ENCODE data around the gene FAT3. TPM values are rescaled to one million over a fixed set of nuclear protein-coding genes. Genes with fewer than 3 reads are reported as not detected.

The FAT3 gene
- total RNA-seq, 4 donors from 2014 or later: 1.3 to 44.5 (median 6.0) TPM

DNA sequence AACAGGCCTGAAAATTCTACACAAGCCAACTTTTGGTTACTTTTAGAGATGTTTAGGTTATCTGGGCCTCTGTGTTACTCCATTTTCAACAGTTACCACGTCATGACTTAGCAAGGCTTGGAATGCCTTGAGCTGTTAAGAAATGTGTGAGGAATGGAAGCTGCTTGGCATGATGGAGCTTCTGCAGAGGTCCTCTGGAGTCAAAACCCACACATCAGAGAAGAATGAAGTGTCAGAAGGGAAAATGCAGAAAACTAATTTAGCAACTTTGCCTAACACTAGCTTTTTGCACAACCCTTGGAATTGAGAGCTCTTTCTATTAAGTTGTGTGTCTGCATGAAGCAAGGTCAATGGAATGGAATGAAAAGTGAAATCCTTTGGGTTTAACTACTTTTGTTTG lies 27.4 kb downstream of the FAT3 start:
- Histone ChIP-seq H3K27me3 (no peaks in the 10 kb centered on the region), H3K4me3 (no peak overlapping the region), H3K27ac (no peak overlapping the region), H3K9me3 (no peaks in the 10 kb centered on the region), H3K36me3 (no peaks in the 10 kb centered on the region), H3K4me1 (no peaks in the 10 kb centered on the region)
- intact Hi-C loops (cut with DNase I; ENCODE audit: low total_unique reads): no loop called here
- DNase-seq: no peak
- TF ChIP-seq POLR2A (IDR thresholded peaks at IDR 0.05): no peak
- TF ChIP-seq, protein P1, sequence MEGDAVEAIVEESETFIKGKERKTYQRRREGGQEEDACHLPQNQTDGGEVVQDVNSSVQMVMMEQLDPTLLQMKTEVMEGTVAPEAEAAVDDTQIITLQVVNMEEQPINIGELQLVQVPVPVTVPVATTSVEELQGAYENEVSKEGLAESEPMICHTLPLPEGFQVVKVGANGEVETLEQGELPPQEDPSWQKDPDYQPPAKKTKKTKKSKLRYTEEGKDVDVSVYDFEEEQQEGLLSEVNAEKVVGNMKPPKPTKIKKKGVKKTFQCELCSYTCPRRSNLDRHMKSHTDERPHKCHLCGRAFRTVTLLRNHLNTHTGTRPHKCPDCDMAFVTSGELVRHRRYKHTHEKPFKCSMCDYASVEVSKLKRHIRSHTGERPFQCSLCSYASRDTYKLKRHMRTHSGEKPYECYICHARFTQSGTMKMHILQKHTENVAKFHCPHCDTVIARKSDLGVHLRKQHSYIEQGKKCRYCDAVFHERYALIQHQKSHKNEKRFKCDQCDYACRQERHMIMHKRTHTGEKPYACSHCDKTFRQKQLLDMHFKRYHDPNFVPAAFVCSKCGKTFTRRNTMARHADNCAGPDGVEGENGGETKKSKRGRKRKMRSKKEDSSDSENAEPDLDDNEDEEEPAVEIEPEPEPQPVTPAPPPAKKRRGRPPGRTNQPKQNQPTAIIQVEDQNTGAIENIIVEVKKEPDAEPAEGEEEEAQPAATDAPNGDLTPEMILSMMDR (IDR thresholded peaks at IDR 0.05): no peak

DNA sequence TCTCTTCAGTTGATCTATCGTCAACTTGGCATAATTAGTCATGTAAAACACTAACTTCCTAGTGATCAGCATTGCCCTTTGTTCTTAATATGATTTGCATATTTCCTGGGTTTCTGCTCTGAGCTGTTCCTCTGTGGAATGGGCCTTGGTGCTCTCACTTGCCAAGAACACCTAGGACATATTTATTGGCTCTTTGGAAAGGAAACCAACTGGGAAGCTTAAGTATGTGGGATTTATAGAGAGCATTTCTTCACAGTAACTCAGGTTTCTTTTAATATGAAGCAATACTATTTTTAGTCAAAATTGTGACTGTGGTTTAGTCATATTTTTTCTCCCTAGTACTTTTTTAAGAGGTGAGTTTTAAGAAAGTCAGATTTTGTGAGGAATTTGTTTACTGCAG lies 28.8 kb downstream of the FAT3 start:
- Histone ChIP-seq H3K4me3 (no peak overlapping the region), H3K27me3 (no peaks in the 10 kb centered on the region), H3K9me3 (no peaks in the 10 kb centered on the region), H3K36me3 (no peaks in the 10 kb centered on the region), H3K4me1 (no peaks in the 10 kb centered on the region), H3K27ac (no peak overlapping the region)
- no peak for DNase-seq
- no peak for TF ChIP-seq POLR2A (IDR thresholded peaks at IDR 0.05)
- TF ChIP-seq, protein P1 (IDR thresholded peaks at IDR 0.05): no peak
- intact Hi-C loops (cut with DNase I; ENCODE audit: low total_unique reads): no loop called here

GRCh38 chr11:92253945-92254344 lies 29.3 kb downstream of the FAT3 start:
- intact Hi-C loops (cut with DNase I; ENCODE audit: low total_unique reads): no loop called here
- no peak overlapping the region for H3K27ac ChIP-seq
- no peaks in the 10 kb centered on the region for H3K9me3 ChIP-seq

DNA sequence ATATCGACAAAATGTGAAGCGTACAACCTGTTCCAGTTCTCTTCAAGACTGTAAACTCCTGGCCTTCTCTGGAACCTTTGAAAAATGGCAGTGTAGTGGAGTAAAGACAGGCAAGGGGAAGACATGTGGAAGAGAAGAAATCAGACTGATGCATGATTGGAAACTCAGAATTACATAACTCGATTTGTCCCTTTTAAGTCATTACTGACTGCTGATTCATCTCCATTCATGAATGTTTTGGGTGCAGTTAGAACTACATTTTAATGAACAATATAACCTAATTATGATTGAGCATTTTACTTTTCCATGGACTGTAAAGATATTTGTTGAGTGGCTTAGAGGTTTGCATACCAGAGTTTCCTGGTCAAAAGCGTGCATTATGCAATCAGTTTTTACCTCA lies 32.9 kb downstream of the FAT3 start:
- Histone ChIP-seq H3K4me3 (no peak overlapping the region), H3K9me3 (no peaks in the 10 kb centered on the region), H3K27ac (no peak overlapping the region), H3K36me3 (no peaks in the 10 kb centered on the region), H3K4me1 (no peaks in the 10 kb centered on the region), H3K27me3 (no peaks in the 10 kb centered on the region)
- TF ChIP-seq, protein P1 (IDR thresholded peaks at IDR 0.05): no peak
- TF ChIP-seq POLR2A (IDR thresholded peaks at IDR 0.05): no peak
- no peak for DNase-seq
- intact Hi-C loops (cut with DNase I; ENCODE audit: low total_unique reads): no loop called here

More at GRCh38 chr11:92253945-92254344, 29.3 kb downstream of the FAT3 start:
- no peak for DNase-seq
- no peaks in the 10 kb centered on the region for H3K4me1 ChIP-seq
- no peak overlapping the region for H3K4me3 ChIP-seq
- H3K27me3 ChIP-seq: no peaks in the 10 kb centered on the region
- H3K36me3 ChIP-seq: no peaks in the 10 kb centered on the region
- no peak for TF ChIP-seq POLR2A (IDR thresholded peaks at IDR 0.05)
- TF ChIP-seq, protein P1 (IDR thresholded peaks at IDR 0.05): no peak

DNA sequence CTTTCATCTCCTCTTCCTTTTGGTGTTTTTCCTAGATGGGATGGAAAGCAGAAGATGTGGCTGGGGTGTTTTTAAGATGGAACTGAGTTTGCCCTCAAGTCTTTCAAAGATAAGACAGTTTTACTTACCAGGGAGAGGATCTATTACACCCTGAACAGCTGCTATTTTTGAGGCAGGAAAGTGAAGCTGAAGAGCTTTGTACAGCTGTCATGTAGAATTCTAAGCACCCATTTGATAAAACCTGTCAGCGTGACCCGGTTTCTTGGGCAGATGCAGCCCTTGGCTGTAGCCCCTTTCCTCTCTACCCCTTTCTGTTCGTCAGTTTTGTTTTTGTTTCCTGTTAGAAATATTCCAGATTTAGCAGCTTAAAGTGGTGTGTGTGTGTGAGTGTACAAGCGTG lies 35.2 kb downstream of the FAT3 start:
- intact Hi-C loops (cut with DNase I; ENCODE audit: low total_unique reads): no loop called here
- no peaks in the 10 kb centered on the region for H3K4me1 ChIP-seq
- DNase-seq: no peak
- no peaks in the 10 kb centered on the region for H3K27me3 ChIP-seq
- TF ChIP-seq, protein P1 (IDR thresholded peaks at IDR 0.05): no peak
- no peak for TF ChIP-seq POLR2A (IDR thresholded peaks at IDR 0.05)
- no peak overlapping the region for H3K4me3 ChIP-seq
- no peaks in the 10 kb centered on the region for H3K9me3 ChIP-seq
- no peaks in the 10 kb centered on the region for H3K36me3 ChIP-seq
- no peak overlapping the region for H3K27ac ChIP-seq
